Stimulated activated CD4-positive, alpha-beta T cell treated with anti-CD3 and anti-CD28 coated beads, Interleukin-4, amount 100 ng/mL, for 24 hours (primary cell): Measurements from ENCODE around the gene MIER1.
"Not testable (repeated sequence)": the region's sequence is repeated elsewhere in the genome, so short reads cannot be mapped to it uniquely, and the experiment has no call there.

Experiments used
- DNase-seq: peaks from one replicate; pipeline ENCODE4 v3.0.0-alpha.2; 2020

The MIER1 gene

DNA sequence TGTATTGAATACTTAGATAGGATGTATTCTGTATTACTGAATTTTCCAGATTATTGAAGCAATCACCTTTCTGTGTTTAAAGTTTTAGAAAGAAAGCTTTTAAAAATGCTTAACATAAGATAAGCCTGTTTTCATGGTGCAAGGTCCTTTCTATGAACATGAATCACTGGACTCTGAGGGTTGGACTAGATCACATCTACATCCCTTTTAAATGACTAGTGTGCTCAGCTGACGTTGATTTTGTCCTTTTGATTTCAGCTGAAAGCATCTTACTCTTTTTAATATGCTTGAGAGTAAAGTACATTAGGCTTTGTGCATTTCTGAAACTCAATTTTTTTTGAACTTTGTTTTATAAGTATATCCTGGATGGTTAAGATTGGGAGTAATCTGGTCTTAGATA lies 16.2 kb downstream of the MIER1 start:
- DNase-seq = no peak

DNA sequence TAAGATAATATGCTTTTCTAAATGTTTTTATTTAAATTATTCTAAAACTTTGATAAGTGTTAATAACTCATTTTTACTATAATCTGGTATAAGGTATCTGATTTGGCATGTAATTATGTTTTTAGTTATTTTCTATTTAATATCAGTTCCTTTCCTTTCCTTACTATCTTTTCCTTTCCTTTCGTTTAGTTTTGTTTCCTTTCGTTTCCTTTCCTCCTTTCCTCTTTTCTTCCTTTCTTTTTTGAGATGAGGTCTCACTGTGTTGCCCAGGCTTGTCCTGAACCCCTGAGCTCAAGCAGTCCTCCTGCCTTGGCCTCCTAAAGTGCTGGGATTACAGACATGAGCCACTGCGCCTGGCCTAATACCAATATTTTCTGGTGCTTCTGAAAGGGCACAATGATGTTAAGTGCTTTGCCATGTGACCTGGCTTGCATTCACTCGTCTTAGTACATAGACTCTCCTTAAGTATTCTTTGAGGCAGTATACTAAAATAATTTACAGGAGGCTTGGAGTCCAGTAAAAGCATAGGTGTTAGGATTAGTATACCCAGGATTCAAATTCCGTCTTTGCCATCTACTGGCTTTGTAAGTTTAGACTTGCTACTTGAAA lies 18.7 kb downstream of the MIER1 start:
- no peak for DNase-seq

DNA sequence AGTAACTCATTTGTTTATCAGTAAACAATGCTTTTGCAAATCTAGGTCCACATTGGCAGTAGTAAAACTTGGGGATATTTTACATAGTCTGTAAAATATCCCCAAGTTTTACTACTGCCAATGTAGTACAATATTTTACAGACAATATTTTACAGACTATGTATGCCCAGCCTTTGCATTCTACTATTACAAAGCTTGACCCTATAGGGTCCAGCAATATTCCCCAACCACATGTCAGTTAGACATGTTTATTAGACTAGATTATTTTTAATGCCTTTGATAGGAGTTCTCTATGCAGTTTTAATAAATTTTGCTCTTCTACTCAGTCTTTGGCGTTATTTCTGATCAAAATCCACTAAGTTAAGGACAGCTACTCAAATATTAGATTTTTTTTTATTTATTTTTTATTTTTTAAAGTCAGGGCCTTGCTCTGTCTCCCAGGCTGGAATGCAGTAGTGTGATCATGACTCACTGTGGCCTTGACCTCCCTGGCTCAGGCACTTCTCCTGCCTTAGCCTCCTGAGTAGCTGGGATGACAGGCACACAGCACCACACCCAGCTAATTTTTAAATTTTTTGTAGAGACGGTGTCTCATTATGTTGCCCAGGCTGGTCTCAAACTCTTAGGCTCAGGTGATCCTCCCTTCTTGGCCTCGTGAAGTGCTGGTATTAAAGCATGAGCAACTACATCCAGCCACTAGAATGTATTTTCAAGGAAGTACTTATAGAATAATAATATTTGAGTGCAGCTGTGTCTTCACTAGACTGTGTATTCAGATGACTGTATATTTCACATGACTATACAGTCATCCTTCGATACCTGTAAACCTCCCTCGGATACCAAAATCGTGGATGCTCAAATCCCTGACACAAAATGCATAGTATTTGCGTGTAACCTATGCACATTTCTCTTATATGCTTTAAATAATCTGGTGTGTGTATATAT lies 19.8 kb downstream of the MIER1 start:
- DNase-seq = no peak

DNA sequence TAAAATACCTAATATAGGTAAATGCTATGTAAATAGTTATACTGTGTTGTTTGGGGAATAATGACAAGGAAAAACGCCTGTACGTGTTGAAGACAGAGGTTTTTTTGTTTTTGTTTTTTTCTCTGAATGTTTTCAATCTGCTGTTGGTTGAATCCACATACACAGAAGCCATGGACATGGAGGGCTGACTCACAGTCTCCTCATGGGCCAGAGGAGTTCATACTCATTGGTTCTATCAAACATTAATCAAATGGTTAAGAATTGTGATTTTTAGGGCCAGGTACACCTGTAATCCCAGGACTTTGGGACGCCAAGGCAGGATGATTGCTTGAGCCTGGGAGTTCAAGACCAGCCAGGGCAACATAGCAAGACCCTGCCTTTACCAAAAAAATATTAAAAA lies 20.5 kb downstream of the MIER1 start:
- no peak for DNase-seq

DNA sequence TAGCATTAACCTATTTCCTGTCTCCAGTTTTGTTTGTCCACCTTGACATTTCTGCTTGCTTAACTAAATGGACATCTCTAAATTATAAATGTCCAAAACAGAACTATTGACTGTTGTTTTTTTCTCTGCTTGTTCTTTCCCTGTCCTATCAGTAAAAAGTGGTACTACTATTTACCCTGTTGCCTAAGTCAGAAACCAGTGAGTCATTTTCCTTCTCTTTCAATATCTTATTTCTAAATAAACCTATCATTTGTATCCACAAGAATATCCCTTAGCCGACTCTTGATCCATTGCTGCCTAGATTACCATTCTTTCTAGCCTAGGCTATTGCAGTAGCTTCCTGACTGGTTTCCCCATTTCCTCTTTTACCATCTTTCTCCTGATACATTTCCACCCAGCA lies 22.5 kb downstream of the MIER1 start:
- no peak for DNase-seq

DNA sequence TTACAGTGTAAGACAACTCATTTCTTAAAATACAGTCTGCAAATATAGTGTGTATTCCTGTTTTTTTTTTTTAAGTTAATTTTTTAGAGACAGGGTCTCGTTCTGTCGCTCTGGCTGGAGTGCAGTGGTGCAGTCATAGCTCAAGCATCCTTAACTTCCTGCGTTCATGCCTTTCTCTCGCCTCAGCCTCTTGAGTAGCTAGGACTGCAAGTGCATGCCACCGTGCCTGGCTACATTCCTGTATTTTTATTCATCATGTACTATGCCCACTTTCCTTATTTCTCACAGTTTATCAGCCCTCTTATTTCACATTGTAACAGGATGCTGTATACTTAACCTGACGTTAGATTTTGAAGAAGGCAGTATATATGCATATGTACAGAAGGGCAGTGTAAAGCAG lies 26.7 kb downstream of the MIER1 start:
- DNase-seq = no peak

DNA sequence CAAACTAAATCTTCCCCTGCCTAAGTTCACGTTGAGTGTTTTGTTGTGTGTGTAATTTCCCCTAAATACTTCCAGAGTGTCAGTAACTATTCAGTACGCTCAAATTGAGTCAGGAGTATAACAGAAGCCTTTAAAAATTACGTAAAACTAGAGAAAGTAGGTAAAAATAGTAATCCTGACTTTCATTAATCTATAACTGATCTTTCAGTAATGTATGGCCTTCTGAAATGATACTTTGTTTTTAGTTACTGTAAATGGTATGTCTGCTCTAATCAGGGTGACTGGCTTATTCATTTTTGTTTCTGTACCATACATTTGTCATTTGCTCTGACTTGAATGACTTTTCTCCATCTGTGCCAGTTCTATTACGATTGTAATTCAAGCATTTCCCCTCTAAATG lies 29.4 kb downstream of the MIER1 start:
- DNase-seq = no peak

DNA sequence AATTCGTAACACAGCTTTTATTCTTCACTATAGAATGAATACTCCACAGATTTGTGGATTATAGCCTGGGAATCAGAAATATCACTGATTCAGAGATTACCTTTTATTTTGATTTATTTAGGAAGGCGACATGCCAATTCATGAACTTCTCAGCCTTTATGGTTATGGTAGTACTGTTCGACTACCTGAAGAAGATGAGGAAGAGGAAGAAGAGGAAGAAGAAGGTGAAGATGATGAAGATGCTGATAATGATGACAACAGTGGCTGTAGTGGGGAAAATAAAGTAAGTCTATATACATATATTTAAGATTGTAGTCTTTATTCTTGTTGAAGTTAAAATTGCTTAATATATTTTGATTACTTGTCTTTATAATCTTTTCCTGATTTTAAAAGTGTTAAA lies 33.1 kb downstream of the MIER1 start:
- no peak for DNase-seq

DNA sequence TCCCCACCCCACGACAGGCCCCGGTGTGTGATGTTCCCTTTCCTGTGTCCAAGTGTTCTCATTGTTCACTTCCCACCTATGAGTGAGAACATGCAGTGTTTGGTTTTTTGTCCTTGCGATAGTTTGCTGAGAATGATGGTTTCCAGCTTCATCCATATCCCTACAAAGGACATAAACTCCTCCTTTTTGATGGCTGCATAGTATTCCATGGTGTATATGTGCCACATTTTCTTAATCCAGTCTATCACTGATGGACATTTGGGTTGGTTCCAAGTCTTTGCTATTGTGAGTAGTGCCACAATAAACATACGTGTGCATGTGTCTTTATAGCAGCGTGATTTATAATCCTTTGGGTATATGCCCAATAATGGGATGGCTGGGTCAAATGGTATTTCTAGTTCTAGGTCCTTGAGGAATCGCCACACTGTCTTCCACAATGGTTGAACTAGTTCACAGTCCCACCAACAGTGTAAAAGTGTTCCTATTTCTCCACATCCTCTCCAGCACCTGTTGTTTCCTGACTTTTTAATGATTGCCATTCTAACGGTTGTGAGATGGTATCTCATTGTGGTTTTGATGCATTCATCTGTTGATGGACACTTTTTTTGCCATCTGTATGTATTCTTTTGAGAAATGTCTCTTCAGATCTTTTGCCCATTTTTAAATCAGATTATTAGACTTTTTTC lies 41.5 kb downstream of the MIER1 start:
- DNase-seq = not testable (repeated sequence)

DNA sequence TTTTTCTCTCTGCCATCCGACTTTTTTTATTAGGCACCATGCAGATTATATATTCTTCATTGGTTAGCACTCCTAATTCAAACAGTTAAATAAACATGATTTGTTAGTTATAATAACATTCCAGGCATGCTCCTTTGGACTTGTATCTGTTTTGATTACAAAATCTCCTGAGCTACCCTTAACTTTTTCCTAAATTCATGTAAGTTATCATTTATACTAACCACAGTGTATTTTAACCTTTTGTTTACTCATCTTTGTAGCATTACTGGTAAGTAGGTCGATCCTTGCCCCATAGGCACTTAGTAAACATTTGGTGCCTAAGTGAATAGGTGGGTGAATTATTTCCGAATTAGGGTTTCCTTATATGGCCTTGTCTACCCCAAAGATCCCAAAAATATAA lies 43.8 kb downstream of the MIER1 start:
- DNase-seq = no peak

DNA sequence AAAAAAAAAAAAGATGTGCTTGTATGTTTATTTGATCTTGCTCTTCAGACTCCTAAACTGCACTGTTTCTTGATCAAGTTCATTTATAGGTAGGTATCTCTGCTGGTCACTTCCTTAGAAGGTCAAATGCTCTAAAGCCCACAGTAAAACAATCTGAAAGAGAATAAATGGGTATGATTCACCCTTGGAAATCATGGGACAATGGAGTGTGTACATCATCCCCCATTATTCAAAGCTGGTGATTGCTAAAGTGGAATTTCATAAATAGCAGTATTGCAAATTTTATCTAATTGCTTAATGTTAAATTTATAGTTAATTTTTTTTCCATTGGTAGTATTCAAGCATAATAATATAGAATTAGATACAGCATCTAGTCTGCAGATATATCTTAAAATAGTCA lies 53.4 kb downstream of the MIER1 start:
- DNase-seq = no peak

DNA sequence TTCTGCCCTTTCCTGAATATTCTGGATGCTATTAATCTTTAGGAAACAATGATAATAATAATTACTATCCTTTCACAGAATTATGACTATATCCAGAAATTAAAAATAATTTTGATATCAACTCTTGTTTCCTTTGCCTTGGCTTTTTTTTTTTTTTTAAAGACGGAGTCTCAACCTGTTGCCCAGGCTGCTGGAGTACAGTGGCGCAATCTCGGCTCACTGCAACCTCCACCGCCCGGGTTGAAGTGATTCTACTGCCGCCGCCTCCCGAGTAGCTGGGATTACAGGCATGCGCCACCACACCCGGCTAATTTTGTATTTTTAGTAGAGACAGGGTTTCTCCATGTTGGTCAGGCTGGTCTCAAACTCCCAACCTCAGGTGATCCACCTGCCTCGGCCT lies 54.8 kb downstream of the MIER1 start:
- DNase-seq = not testable (repeated sequence)

DNA sequence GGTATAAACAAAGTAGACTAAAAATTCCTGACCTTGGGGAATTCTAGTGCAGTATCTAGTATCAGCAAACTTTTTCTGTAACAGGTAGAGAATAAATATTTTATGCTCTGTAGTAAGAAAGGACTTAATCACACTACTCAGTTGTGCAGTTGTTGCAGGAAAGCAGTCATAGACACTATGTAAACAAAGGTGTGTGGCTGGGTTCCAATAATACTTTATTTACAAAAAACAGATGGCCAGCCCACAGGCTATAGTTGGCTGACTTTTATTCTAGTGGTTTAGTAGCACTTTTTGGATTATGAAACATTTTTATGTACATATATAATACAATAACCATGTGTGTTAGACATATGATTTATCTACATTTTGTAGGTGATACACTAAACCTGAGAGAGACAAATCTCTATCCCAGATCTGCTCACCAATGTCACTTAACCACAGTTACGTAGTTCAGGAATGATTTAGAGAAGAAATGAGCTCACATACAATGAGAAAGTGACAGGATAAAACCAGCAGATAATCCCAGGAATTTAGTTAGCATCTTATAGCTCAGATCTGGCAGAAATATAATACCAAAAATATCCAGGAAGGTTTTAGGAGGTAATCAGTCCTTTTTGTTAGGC lies 56.1 kb downstream of the MIER1 start:
- no peak for DNase-seq

DNA sequence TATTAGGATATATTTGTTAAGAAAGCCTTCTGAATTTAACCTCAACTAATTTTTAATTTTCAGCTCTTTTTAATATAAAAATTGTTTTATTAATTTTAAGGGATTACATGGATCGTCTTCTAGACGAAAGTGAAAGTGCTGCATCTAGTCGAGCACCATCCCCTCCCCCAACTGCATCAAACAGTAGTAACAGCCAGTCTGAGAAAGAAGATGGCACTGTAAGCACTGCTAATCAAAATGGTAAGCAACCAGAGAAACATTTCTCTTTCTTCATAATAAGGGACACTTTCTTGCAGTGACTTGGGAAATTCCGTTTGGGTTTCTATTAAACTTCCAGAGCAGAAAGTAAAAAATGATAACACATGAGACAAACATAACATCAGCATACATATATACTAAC lies 56.9 kb downstream of the MIER1 start:
- DNase-seq = peak; percentile 41

DNA sequence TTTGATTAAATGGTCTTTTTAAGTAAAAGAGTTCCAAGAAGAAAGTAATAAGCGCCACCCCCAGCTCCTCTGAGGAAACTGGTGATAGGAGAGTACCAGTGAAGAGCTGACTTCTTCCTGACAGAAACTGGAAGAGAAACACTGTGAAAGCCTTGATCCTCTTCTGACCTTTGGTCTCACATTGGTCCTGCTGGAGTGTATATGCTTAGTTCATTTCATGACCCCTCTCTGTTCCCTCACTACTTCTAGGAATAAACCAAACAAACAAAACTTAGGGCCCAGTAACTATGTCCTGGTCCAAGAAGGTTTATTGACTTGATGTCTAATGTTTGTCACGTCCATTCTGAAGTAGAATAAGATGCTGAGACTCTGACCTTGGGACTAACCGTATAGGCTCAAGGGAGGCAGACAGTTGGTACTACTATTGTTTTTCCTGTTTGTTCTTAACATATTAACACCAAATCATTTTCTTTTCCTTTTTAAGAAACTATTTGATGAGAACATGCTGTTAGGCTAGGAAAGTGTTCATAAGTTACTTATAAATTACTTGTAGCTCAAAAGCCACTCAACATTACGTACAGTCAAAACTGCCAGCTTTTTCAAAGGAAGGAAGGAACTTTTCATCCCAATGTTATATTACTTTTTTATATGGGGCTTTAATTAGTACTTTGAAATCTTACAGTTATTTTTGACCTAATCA lies 57.9 kb downstream of the MIER1 start:
- no peak for DNase-seq

DNA sequence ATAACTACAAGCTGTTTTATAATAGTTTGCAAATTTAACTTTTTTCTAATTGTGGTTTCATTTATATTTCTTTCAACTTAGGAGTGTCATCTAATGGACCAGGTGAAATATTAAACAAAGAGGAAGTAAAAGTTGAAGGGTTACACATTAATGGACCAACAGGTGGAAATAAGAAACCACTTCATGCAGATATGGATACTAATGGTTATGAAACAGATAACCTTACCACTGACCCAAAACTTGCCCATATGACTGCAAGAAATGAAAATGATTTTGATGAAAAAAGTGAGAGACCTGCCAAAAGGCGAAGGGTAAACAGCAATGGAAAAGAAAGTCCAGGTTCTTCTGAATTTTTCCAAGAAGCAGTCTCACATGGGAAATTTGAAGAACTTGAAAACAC lies 59.7 kb downstream of the MIER1 start:
- DNase-seq = no peak

DNA sequence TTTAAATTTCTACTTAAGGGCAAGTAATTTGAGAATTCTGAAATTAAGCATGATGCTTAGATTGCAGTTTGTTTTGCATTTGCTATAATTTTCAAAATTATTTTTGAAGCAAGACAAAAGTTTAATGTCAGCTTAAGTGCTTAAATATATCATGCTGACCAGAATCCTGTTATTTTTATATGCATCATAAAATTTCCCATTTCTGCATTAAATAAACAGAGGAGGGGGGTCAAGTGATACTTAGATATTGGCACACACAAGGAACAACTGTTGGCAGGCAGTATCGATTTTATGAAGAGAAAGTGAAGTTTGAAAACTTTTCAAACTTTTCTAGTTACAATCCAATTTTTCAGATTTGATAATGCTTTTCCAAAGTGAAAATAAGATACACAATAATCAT lies 61.0 kb downstream of the MIER1 start:
- no peak for DNase-seq

DNA sequence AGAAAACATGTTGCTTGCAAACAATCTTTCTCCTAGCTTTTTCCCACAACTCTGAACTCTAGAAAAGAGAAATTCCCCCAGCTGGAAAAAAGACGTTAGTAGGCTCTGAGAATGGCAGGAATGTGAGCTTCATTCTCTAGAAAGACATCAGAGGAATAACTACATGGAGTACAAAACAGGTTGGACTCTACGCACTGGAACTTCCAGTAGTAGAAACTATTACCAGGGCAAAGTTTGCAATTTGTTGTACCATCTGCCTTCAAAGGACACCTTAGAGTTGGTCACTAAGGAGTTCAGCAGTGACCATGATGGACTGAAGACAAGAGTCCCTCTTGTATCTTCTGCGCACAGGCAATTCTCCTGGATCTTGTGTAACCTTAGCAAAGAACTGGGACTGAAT lies 68.3 kb downstream of the MIER1 start:
- DNase-seq = no peak

DNA sequence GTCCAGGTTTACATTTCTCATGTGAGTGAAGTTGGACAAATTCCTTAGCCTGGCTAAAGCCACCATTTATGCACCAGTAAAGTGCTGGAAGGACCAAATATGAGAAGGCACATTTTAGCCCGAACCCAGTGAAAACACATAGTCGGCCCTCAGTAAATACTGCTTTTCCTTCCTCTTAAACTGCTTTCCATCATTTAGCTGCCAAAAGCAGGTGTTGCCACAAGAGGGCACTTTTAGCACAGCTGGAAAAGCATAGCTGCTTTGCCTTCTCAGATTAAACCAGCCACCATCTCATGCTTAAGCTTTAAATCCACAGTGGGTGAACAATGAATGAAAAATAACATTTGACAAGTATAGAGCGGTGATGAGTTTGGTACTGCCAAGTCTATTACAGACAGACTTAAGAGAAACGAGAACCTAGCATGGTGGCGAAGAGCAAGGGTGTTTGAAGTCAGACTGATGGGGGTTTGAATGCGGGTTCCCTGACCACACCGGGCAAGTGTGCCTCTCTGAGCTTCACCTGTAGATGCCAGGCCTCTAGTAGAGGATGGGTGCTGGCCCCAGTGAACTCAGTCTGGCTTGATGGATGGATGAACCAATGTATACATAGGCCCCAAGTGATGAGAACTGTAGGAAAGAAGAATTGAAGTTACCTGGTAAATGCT lies 71.4 kb downstream of the MIER1 start:
- DNase-seq = peak; percentile 71

DNA sequence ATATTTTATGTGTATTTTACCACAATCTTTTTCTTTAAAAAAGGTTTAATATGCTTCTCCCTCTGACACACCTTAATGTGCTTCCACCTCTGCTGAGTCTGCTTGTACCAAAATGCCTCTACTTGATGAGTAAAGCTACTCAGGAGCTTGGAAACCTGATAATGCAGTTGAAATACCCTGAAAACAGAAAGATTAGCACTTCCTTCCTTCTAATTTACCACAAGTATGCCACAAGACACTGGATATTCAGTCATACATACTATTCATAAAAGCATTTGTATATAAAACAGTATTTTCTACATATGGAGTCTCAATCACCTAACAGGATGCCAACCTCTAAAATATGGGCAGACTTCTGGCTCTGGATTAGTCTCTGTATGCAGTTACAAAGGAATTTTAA lies 74.2 kb downstream of the MIER1 start:
- DNase-seq = no peak

DNA sequence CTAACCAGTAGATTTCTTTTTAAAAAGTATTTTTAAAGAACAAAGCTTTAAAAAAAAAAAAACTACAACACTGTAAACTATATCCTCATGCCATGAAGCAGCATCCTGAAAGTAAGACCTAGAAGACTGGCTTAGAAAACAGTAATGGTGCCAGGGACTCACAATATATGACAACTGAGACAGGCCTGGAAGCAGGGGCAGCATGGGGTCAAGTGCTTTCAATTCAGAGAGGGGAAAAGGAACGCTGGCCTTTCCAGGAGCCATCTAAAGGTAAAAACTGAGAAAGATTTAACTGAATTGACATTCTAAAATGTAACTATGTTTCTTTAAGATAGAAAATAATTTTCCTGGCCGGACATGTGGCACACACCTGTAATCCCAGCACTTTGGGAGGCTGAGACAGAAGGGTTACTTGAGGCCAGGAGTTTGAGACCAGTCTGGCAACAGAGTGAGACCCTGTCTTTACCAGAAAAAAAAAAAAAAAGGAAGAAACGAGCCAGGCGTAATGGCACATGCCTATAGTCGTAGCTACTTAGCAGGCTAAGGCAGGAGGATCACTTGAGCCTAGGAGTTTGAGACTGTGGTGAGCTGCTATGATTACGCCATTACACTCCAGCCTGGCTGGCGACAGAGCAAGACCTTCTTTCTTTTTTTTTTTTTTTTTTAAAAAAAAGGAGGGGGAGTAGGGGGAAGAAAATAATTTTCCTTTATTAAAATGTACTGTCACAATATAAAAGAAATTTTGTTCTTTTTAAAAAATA lies 75.0 kb downstream of the MIER1 start:
- DNase-seq = no peak
